Panc1 (cell line): ENCODE results near the gene FRS2.

Source experiments
- CTCF ChIP-seq: fragments of 450-650 bp; IDR thresholded peaks from 2 replicates; pipeline ENCODE4 v1.5.1; 2017; ENCODE audit warnings: mild to moderate bottlenecking
- SIN3A ChIP-seq: IDR thresholded peaks from 2 replicates; pipeline ENCODE4 v1.6.1; 2012; ENCODE audit warnings: low read depth, mild to moderate bottlenecking, low read length, moderate library complexity, borderline replicate concordance; ENCODE audit not compliant: insufficient read depth

GRCh38 chr12:69512820-69513219, 42.6 kb downstream of the FRS2 start:
- TF ChIP-seq CTCF (no peak), SIN3A (no peak)
